GM12872 (cell line): Measurements from ENCODE around the gene TTC33.

Source experiments
- CTCF ChIP-seq: IDR thresholded peaks from 3 replicates; pipeline ENCODE4 v1.5.1; 2011; ENCODE audit warnings: low read depth, mild to moderate bottlenecking, low read length, moderate library complexity; ENCODE audit not compliant: insufficient read depth

TTC33 gene

DNA sequence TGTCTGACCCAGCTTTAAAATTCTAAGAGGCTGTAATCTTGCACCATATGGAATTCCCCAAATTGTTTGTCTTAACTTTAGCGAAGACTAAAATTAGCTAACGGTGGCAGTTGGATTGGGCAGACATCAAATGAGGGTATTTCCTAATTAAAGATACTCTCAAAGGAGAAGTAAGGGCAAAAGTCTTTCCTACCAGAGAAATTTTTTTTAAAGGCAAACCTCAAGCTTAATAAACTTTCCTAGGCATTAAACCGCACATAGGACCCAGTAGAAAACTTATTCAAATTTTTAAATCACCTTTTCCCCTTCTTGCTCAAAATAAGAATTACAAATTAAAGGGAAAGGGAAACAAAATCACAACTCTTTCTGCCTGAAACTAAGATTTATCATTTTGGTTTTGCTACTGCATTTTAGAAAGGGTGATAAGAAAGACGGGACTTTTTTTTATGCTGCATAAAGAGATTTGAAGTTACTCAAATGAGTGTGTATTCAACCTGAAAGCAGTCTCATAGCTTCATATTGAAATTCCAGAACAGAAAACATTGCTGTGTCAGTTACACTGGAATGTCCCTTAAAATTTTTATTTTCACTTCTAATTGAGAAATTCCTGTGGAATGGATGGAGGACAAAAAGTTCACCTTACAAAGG, 265.2 kb downstream of the TTC33 start:
- TF ChIP-seq CTCF, result no peak

GRCh38 chr5:40489421-40489820, 266.3 kb downstream of the TTC33 start:
- no peak for TF ChIP-seq CTCF

DNA sequence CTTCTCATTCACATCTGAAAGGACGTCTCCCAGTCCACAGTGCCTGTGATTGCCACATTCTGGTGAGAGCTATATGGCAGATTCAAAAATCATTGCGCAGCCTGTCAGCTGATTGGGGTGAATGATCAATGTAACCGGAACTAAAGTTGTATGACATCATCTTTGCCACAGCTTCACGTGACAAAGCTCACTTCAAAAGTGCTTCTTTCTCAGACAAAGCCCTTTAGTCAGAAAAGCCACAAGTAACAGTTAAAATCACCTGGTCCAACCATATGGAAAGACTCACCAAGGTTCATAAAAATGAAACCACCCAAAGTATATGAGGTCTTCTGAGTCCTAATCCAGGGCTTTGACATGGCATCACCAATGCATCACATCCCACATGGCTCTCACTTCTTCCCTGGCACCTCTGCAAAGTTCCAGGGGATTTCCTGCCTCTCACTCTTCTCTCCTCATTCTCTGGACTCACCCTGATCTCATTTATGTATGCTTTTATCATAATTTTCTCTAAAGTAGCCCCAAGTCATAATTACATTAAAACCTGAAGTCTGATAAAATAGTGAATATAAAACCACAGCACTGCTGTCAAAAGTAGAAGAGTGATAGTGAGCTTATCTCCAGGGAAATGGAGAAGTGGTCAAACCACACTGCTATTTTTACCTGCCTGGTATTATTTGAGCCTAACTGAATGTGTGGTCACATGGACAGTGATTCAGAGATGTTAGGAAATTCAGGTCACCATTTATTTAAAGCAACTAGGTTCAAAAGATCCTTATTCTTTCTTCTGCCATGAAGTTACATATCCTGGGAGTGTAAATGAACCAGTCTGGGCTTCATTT, 269.1 kb downstream of the TTC33 start:
- no peak for TF ChIP-seq CTCF

- TF ChIP-seq CTCF, result no peak
Observed at GRCh38 chr5:40485021-40485998, 270.5 kb downstream of the TTC33 start.

GRCh38 chr5:40484495-40484894, 271.3 kb downstream of the TTC33 start:
- TF ChIP-seq CTCF, result no peak

DNA sequence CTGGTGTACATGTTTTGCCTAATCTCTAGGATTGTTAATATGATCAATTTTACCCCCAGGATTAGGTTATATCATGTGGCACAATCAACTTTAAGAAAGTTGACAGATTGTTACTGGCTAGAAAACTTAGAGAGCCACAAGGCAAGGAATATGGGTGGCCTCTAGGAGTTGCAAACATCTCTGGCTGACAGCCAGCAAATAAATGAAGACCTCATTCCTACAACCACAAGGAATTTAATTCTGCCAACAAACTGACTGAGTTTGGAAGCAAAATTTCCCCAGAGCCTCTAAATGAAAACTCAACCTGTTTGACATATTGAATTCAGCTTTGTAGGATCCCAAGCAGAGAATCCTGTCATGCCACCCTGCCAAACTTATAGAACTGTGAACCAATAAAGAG, 272.4 kb downstream of the TTC33 start:
- no peak for TF ChIP-seq CTCF

DNA sequence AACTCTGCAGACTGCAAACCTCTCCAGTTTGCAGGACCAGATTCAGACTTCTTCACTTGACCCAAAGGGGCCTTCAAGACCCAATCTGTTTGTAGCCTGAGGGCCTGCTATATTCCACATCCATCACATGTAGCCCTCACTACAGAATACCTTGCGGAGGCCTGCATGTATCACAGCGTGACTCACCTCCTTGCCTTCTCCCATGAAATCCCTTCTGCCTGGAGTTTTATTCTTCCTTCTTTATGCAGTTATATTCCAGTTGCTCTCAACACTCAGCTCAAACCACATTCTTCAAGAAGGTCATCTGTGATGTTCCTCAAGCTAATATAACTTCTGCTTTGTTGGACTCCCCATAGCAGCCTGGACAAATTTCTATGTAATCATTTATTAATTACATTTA, 274.5 kb downstream of the TTC33 start:
- no peak for TF ChIP-seq CTCF
